Middle frontal gyrus (tissue), 1 donor: ENCODE data around the gene FADS6.

Experiments used
- DNase-seq: peaks from one replicate; pipeline ENCODE4 v3.0.0-alpha.2; 2015; ENCODE audit warnings: low spot score; ENCODE audit errors: extremely low spot score

The FADS6 gene

GRCh38 chr17:74892013-74892841 lies 1.2 kb downstream of the FADS6 start:
- DNase-seq, result no peak

GRCh38 chr17:74890554-74890953 lies 2.9 kb downstream of the FADS6 start:
- DNase-seq, result no peak

GRCh38 chr17:74888469-74888868 lies 5.0 kb downstream of the FADS6 start:
- no peak for DNase-seq

GRCh38 chr17:74883241-74883745 lies 10.1 kb downstream of the FADS6 start:
- no peak for DNase-seq

DNA sequence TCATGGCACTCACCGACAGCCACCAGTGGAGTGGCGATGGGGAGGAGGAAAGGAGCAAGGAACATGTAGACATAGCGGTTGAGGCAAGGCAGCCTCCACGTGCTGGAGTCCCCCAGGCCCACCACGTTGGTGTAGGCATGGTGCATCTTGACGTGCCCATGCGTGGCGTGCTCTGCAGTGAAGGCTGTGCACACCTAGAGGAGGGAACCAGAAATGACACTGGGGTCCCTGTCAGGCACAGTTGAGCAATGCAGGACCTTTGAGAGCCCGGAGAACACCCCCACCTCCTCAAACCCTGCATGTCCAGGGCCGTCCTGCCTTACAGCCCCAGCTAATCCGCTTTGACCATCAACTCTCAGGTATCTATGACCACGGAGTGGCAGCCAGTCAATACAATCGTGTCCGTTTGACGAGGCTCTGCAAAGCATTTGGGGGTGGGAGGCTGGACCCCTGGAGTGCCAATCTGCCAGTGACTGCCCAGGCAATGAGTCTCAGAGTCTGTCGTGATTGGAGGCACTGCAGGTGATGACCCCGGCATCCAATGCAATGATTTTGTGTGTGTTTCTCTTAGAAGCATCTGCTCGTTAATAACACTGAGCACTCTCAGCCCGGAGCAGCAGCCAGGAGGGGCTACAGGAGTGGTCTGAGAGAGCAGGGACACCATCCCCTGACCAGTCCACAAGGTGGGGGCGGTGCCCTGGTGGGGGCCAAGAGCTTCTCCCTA lies 10.8 kb downstream of the FADS6 start:
- DNase-seq, result no peak

DNA sequence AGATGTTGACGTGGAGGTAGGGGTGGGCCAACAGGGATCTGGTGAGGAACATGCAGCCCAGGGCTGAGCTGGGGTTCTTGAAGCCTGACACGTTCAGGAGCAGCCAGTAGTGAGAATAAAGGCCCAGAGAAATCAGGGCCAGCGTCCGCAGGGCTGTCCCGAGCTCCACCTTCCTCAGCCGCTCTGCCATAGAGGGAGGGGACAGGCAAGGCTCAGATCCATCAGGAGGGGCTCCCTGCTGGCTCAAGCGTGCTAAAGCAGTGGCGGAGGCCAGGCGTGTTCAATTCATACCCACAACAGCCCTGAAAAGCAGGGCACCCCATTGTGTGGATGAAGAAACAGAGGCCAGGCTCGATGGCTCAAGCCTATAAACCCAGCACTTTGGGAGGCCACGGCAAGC lies 12.4 kb downstream of the FADS6 start:
- DNase-seq, result no peak

DNA sequence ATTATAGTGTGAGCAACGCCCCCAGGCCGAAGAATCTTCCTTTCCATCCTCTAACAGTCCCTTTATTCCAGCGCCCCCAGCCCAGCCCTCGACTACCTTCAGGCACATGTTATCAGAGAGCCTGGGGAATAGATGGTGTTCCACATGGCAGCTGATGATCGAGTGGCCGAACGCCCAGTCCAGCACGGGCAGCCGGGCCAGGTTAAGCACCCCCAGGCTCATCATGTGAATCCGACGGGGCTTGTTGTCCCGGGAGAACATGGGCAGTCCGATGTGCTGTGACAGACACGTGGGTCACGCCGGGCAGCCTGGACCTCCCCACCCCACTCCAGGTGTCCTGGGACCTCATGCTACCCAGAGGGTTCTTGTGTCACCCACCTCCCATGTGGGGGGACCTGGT lies 14.1 kb downstream of the FADS6 start:
- no peak for DNase-seq

- DNase-seq, result no peak
Measured at GRCh38 chr17:74878658-74879057, 14.8 kb downstream of the FADS6 start.

DNA sequence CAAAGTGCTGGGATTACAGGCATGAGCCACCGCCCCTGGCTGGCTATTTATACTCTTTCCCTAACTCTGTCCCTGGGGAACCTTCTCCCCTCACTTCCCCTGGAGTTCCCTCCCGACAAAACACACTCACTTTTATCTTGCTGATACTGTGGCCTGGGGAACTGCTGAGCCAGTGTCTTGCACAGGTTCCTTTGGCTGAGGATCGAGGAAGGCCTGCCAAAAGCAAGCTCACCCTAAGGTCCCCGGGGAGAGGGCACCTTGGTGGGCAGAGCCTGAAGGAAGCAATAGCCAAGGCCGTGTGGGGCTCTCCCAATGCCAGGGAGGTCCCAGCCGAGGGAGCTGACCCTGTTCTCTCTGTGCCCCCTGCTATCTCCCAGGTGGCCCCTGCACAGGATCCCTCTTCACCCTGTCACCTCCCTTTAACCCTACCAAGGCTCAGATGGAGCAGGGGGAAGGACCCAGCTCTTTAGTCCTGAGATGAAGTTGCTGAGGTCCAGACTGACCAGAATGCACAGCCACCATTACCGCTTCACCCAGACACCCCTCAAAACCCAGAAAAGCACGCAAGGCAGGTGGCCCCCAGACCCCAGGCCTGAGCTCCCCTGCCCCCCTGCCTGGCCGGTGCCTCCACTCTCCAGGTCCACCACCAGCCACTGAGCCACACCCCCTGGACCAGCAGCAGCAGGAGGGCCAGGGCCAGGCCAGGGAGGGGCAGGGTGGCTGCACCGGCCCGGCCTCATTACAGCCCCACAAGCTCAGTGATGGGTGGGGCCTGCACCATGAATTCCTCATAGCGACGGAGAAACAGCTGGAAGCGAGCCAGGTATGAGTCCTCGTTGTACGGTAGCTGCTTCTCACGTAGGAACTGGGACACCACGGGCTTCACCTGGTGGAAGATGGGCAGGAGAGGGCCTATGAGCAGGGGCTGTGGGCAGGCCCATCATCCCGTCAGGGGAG lies 15.6 kb downstream of the FADS6 start:
- no peak for DNase-seq

DNA sequence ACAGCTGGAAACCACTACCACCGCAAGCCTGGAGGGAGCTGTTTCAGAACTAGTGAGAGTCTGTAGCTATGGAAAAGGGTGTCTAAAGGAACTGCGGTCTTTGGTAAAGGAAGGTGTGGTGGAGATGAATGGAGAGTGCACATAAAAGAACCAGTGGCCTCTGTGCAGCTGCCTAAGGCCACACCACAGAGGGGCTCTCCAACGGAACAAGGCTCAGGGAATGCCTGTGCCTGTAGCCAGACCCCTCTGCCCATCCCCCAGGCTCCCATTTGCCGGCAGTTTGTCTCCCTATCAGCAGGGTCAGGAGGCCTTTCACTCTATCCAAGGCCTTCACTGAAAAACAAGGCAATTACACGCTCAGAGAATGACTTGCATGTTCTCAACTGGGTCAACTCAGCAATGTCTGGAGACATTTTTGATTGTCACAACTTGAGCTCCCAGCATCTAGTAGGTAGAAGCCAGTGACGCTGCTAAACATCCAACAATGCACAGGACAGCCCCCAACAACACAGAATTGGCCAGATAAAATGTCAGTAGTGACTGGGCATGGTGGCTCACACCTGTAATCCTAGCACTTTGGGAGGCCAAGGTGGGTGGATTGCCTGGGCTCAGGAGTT lies 17.3 kb downstream of the FADS6 start:
- DNase-seq, result no peak

GRCh38 chr17:74875155-74875976 lies 18.1 kb downstream of the FADS6 start:
- no peak for DNase-seq

DNA sequence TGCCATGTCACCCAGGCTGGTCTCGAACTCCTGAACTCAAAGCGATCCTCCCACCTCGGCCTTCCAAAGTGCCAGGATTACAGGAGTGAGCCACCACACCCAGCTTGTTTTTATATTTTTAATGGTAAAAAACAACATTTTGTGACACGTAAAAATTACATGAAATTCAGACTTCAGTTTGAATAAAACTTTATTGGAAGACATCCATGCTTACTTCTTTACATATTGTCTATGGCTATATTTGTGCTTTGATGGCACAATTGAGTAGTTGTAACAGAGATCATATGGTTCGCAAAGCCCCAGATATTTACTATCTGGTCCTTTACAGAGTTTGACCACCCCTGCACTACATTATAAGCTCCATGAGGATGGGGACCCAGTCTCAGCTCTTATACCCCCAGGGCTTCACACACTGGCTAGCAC lies 18.8 kb downstream of the FADS6 start:
- no peak for DNase-seq

DNA sequence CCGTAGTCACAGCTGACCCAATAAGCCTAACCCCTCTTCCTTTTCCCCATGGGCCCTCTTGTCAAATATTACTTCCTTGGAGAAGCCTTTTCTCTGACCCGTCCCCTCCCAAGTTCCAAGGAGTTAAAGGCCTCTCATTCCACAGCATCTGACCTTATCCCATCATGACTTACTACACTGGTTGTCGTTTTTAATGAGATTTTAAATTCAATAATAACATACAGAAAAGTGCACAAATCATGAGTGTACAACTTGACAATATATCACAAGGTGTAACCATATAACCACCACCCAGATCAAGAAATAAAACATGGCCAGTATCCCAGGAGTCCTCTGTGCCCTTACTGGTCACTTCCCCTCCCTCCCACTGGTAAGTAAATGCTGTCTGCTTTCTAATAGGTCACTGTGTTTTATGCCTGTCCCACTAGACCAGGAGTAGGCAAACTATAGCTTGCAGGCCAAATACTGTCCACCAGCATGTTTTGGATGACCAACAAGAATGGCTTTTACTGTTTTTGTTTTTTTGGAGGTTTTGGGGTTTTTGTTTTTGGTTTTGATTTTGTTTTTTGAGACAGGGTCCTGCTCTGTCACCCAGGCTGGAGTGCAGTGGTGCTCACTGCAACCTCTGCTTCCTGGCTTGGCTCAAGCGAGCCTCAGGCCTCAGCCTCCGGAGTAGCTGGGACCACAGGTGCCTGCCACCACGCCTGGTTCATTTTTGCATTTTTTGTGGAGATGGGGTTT lies 19.4 kb downstream of the FADS6 start:
- no peak for DNase-seq

DNA sequence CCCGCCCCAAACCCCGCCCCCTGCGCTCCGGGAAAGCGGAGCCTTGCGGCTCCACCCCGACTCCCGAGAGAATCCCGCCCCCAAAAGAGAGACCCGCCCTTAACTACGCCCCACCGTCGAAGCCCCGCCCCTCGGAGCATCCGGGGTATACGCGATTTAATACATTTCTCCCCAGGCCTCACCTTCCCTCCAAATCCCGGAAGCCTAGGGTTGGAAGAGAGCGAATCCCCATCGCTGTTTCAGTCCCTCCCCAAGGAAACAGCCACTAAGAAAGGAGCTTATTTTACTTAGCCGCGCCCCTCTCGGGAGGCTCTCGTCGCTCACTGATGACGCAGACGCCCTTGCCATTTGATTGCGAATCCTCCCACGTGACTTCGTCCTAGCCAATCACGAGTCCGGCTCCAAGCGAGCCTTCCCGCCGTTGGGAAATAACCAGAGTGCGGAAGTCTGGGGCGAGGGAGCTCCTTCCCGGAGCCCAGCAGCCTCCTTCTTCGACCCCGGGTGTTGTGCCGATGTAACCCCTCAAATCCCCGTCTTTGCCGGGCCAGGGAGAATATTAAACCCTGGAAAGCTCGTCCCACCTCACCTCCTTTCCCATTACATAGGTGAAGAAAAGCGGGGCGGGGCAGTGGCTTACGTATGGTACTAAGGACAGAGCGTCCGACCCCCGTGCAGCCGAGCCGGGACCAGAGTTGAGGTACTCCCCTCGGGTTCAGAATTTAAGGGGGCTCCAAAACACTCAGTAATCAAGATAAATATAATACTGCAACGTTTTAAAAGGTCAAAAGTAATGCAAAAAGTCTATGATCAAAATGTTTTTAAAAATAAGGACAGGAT lies 20.2 kb downstream of the FADS6 start:
- peak; percentile 99 for DNase-seq

DNA sequence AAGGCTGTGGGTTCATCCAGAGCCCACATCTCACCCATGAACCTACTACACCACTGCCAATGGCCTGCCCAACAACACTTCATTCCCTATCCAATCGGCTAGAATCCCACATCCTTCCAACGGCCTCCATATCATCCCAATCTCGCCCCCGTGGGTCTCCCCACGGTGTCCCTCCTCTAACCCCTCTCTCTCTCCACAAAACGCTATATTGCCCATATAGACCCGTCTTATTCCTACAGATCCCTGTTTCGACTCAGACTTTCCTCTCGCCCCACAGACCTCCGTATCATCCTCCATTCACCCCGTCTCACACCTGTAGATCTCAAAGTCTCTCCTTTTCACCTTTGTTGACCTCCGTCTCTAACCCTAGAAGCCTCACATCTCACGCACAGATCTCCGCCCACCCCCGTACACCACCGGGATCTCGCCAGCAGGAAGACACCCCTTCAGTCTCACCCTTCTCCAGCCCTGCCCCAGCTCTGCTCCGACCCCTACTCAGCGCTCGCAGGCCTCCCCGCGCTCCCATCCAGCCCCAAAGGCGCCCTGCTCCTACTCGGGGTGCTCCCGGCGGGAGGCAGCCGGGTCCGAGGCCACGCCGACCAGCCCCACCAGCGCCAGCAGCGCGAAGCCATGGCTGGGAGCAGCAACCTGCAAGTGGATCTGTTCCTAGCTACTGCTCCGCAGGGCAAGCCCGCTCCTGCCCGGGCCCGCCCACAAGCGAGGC lies 21.0 kb downstream of the FADS6 start, which contains the start of gene FDXR:
Gene FDXR (minus strand): TSS at position 682 of the 724 bp plus-strand sequence. CDS start 50 bp downstream, at position 632.
- no peak for DNase-seq

GRCh38 chr17:74871356-74872076 lies 21.9 kb downstream of the FADS6 start:
- DNase-seq, result no peak

DNA sequence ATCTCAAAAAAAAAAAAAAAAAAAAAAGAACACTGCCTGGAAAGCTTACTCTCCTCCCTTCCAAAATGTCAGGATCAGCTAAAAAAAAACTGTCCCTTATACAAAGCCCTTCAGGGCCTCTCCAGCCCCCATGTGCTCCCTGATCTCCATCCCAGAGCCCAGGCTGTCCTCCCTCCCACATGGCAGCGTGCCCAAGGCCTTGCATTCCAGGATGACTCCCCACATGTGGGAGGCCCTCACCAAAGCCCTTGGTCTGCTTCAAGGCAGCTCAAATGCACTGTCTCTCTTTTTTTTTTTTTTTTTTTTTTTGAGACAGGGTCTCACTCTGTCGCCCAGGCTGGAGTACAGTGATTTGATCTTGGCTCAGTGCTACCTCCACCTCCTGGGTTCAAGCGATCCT lies 22.9 kb downstream of the FADS6 start:
- no peak for DNase-seq
